ENCODE data around the gene RBL2. TPM values are rescaled to one million over a fixed set of nuclear protein-coding genes. Genes with fewer than 3 reads are reported as not detected.
A peak's percentile ranks its signal among the peaks of the same experiment; 100 is the strongest.
"Not testable (repeated sequence)": the region's sequence is repeated elsewhere in the genome, so short reads cannot be mapped to it uniquely, and the experiment has no call there.

RBL2 gene
- total RNA-seq, 2 donors from 2014 or later = 52.7 to 54.9 TPM

DNA sequence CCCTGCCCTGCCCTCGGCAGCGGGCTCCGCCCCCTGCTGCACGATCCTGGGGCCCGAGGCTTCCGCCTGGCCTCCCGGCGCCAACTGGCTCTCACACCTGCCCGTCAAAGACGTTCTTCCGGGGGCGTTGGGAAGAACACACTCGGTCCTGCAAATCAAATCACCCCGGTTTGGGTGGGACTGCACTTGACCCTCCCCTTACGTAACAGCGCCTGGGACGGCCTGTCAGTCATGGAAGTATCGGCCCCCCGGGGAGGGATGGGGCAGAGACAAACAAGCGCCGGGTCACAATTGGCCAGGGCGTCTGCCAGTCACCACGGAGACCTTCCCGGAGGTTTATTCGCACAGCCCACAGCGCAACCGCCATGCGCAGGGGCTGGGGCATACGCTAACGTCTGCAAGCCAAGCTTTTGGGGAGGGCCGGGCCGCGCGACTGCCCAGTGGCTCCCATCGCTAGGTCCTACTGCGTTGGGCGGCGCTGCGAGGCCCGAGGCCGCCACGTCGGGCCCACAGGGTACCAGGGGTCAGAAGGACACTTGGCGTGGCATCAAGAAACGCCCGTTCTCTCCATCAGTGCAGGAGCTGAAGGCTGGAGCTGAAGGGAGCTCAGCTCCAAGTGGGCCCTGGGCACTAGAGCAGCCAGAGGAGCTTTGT lies 69.1 kb downstream of the RBL2 start:
- intact Hi-C loops (cut with DNase I) = no loop called here
- peak; percentile 100 for DNase-seq (ENCODE audit: low spot score)

DNA sequence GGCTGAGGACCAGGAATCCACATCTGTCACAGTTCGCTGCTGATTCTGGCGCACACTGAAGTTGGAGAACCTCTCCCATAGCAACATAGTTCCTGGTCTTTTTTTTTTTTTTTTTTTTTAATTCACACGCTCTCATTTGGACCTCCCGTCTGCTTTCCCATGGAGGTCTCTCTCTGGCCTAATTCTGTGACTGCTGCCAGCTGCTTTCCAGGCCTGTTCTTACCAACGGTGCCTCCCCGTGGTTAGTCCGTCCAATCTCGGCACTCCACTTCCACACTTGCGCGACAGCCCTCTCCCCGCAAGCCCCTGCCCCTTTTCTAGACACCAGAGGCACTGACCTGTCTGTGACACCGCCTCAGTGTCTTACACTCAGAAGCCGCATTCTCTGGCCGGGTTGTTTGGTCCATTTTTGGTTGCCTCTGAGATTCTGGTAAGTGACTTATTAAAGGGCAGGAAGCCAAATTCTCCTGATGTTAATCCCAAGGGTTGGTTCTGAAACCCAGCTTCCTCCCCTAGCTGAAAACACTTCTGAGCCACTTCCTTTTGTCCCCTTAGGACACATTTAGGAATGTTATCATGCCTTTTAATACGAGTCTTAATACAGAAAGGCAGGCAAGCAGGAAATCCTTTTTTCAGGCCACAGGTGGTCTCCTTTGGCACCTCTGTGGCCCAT lies 69.9 kb downstream of the RBL2 start:
- intact Hi-C loops (cut with DNase I) = no loop called here
- peak; percentile 89 for DNase-seq (ENCODE audit: low spot score)

DNA sequence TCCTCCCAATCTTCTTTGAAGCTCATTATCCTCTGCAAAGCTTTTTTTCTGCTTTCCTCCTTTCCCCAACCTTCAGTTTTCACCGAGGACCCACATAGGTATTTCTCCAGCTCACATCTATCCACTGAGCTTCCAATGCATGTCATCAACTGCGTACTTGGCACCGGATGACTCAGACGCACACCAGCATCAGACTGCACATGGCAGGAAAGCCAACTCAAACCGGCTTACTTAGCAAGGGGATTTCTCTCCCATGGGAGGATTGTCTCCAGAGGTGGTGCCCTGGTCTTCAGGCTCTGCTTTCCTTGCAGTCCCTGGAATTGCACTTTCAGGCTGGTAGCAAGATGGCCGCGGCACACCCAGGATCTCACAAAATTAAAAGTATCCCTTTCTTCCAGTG lies 70.4 kb downstream of the RBL2 start:
- intact Hi-C loops (cut with DNase I) = no loop called here
- no peak for DNase-seq (ENCODE audit: low spot score)

DNA sequence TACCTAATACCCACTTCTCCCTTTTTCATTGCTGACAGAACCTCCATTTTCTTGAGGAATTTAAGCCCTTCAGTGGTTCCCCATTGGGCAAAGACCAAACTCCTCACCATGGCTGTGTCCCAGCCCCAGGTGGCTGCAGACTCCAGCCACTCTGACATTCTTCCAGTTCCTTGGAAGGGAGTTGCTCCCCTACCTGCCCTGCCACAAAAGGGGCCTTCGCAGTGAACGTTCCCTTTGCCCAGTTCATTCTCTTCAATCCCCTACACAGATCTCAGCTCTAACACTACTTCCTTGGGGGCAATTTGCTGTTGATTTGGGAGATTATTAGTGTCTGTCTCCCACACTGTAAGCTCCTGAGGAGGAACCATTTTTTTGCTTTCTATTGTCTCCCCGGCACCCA lies 72.0 kb downstream of the RBL2 start:
- DNase-seq (ENCODE audit: low spot score) = no peak
- intact Hi-C loops (cut with DNase I) = no loop called here

DNA sequence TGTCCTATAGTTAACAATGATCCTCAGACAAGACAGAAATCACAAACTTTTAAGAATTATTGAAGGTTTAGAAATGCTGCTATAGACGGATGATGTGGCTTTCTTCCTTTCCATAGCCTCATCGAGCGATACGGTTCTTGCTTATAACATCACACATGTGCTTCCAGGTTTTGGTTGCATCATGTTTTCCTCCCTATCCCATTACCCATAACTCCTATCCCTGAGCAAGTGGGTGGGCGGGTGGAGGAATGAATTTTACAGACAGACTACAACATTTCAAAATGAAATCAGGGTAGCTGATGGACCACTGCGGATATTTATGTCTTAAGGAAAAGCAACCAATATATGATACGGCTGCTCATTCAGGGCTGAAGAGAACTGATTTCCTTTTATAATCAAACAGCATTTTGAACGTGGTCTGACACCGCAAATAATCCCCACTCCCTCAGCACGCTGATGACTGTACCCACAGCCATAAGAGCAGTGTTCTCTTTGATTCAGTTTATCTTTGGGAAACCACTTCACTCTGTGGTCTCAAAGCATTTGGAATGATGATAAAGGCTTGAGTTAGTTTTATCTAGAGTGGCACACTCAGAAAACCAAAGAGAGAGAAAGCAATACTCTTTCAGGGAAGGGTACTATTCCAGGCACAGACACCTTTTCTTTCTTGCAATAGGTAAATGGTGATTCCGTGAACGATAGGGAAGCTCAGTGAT lies 73.4 kb downstream of the RBL2 start:
- DNase-seq (ENCODE audit: low spot score) = no peak
- intact Hi-C loops (cut with DNase I) = no loop called here

DNA sequence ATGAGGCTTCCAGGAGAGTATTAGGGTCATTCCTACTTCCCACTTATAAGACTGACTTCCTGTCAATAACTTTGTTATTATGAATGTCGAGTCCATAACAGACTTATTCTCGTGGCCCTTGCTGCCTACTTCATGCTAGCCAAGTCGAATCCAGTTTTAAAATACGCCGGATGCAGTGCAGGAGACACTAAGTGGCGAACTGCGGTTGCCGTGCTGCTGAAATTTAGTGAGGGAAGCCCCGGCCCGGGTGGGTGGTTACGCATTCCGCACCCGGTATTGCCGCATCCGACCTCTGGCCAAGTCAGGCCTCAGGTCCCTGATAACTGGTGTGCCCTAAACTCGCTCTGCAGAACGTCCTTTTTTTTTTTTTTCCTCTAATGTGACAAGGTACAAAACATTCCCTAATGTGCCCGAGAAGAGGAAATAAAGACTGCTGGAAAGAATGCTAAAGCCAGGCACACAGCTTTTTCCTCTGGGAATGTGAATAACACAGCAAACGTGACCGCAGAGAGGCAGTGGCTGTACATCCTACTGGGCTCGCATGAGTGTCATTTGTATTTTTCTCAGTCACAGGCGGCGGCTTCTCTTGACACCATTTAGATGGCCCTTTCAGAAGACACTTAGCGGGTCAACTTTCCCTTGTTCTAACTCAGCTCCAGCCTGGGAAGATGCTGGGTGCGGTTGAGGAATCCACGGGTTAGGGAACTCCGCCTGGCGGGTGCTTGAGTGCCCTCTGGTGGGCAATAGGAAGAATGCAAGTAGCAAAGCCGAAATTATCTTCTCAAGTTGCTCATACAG lies 75.8 kb downstream of the RBL2 start:
- intact Hi-C loops (cut with DNase I) = no loop called here
- peak; percentile 91 for DNase-seq (ENCODE audit: low spot score)

DNA sequence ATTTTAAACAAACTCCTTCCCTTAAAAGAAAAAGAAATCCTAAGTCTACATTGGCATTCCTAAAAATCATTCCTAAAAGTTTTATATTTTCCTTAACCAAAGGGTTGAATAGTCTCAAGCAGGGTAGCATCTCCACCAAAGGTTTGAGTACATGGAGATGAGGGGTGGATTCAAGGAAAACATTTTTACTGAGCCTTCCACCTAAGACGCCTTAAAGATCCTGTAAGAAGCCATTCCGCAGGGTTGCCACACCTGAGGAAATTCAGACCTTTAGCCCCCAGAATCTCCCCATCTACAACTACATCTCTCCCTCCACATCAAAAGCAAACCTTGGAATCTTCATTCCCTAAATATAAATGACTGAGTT lies 76.4 kb downstream of the RBL2 start:
- intact Hi-C loops (cut with DNase I) = no loop called here
- no peak for DNase-seq (ENCODE audit: low spot score)

DNA sequence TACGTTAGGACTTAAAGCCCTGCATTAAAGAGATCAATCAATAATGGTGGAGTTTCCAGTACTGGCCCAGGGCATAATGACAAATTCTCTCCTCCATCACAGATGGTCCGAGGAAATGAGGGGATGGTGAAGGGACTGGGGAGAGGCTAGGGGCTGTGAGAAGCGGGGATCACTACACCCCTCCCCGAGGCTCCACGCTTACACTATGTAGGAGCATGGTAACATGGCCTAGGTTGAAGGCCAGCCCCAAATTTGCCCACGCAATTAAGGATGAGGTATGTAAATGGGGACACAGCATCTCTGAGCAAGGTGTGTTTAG lies 76.8 kb downstream of the RBL2 start:
- intact Hi-C loops (cut with DNase I) = no loop called here
- DNase-seq (ENCODE audit: low spot score) = no peak

DNA sequence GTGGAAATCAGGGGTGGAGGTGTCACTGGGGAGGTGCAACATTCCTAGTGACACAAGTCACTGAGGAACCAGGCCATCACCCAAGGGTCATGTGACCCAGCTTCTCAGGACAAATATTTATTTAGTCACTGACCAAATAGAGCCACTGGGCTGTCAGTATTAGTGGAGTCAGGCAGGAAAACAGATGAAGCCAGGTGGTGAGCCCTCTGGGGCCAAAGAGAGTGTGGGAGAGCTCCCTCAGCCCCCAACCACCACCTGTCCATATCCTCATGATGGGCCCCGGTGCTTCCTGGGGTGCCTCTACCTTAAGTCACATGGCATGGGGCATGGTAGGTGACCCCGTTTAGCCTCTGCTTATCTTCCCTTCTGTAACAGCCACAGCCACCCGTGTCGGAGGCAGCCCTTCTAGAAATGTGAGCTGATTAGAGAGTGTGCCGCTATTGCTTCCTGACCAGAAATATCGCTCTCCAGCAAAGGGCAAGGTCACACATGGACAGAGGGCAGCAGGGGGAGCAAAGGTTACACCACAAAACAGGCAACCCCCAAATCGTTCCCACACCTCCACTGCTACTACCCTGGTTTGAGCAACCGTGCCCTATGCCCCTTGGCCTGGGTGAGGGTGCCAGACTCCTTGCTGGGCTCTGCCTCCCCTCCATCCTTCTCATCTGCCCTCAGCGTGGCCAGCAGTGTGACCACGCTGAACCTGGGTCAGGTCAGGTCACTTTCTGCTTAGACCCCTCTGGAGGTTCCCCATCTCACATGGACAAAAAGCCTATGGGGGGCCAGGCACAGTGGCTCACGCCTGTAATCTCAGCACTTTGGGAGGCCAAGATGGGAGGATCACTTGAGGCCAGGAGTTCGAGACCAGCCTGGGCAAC lies 77.4 kb downstream of the RBL2 start:
- no peak for DNase-seq (ENCODE audit: low spot score)
- intact Hi-C loops (cut with DNase I) = no loop called here

DNA sequence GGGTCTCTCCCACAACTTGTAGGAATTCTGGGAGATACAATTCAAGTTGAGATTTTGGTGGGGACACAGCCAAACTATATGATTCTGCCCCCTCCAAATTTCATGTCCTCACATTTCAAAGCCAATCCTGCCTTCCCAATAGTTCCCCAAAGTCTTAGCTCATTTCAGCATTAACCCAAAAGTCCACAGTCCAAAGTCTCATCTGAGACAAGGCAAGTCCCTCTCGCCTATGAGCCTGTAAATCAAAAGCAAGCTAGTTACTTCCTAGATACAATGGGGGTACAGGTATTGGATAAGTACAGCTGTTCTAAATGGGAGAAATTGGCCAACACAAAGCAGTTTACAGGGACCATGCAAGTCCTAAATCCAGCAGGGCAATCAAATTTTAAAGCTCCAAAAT lies 78.5 kb downstream of the RBL2 start:
- intact Hi-C loops (cut with DNase I); DNase-seq (ENCODE audit: low spot score): not testable (repeated sequence)

DNA sequence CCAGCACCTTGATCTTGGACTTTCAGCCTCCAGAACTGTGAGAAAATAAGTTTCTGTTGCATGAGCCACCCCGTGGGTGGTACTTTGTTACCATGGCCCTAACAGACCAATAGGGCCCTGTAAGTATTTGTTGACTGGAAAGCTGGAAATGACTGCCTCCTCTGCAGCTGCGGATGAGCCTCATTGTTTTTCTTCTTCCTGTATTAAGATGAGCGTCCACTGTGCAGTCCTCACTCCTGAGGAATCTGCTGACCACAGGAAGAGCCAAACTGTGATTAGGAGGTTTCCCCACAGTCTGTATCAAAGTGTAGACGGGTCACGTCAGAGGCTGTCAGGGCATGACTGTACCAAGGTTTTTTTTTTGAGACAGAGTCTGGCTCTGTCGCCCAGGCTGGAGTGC lies 81.0 kb downstream of the RBL2 start:
- intact Hi-C loops (cut with DNase I) = no loop called here
- DNase-seq (ENCODE audit: low spot score) = no peak

DNA sequence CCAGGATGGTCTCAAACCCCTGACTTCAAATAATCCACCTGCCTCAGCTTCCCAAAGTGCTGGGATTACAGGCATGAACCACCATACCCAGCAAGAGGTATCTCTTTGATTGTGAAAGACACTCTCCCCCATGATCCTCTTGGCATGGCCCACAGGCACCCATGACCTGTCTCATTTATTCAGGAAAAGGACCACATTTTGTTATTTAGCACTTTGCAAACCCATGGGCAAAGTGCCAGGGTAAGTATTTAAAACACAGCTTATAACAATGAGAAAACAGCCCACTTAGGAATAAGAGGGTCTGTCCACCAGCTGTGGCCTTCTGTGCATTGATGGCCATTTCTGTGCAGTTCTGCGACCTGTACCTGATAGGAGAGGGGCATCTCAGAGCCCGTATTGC lies 81.5 kb downstream of the RBL2 start:
- intact Hi-C loops (cut with DNase I) = no loop called here
- DNase-seq (ENCODE audit: low spot score) = no peak

DNA sequence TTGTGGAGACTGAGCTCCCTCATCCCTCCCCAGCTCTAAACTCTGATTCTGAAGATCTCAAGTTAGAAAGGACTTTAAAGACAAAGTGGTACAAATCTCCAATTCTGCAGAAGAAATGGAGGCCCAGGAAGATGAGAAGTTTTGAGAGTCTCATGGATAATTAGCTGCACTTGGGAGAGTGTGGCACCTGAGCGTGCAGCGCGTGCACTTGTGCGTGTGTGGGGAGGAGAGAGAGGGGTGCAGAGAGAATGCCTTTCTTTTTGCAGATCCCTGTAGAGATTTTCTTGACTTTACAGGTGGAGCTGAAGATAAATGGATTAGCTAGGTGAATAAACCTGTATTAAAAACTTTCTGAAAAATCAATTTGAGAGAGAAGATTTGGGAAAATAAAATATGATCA lies 83.6 kb downstream of the RBL2 start:
- intact Hi-C loops (cut with DNase I) = no loop called here
- DNase-seq (ENCODE audit: low spot score) = no peak

DNA sequence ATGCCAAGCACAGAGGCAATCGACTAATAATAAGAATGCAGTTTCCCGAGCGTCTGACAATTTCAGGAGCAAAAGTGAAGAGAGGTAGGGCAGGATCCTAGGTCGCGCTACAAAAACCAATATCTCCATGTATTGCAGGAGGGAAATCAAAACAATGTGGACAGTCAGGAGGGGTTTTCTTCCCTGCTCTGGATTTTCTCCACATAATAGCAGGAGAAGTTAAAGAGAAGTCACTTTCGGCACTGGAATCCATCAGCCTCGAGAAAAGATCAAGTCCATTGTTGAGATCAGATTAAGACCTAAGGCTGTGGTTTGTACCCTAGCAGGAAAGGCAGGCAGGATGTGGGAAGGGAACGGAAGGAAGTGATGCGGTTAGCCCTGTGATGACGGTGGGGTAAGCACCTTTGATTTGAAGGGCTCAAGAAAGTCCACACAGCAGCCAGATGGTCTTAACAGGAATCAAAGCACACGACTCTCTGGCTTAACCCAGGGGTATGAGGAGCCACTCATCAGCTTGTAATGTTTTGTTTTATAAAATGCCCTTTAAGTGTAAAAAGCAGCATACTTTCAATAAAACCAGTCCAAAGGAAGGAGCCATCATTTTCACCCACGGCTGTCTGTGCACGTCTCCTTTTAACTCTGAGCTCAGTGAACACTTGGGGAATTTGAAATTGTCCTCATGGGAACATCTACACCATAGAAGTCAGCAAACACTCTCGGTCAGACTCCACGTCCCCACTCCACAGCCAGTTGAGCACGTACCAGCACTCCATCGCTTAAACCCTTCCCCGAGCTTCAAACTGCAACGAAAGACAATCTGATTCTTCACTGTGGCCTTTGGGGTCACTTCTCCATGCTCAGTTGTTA lies 84.5 kb downstream of the RBL2 start:
- intact Hi-C loops (cut with DNase I) = no loop called here
- DNase-seq (ENCODE audit: low spot score) = no peak

DNA sequence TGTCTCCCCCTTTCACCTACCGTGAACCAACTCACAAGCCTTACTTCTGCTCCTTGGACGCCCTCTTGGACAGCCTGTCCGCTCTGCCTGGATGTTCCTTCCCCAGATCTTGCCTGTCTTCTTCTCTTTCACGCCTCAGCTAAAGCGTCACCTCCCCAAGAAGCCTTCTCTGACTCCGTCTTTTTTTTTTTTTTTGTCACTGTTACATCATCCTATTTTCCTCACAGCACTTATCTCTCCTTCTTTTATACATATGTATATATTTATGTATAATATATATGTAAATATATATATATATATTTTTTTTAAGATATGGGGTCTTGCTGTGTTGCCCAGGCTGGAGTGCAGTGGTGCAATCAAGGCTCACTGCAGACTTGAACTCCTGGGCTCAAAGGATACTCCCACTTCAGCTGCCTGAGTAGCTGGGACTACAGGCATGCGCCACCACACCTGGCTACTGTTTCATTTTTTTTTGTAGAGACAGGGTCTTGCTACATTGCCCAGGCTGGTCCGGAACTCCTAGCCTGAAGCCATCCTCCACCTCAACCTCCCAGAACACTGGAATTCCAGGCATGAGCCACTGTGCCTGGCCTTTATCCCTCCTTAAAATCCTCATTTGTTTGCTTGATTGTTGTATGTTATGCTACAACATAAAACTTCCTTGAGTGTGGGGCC lies 85.3 kb downstream of the RBL2 start:
- DNase-seq (ENCODE audit: low spot score) = no peak
- intact Hi-C loops (cut with DNase I) = no loop called here

DNA sequence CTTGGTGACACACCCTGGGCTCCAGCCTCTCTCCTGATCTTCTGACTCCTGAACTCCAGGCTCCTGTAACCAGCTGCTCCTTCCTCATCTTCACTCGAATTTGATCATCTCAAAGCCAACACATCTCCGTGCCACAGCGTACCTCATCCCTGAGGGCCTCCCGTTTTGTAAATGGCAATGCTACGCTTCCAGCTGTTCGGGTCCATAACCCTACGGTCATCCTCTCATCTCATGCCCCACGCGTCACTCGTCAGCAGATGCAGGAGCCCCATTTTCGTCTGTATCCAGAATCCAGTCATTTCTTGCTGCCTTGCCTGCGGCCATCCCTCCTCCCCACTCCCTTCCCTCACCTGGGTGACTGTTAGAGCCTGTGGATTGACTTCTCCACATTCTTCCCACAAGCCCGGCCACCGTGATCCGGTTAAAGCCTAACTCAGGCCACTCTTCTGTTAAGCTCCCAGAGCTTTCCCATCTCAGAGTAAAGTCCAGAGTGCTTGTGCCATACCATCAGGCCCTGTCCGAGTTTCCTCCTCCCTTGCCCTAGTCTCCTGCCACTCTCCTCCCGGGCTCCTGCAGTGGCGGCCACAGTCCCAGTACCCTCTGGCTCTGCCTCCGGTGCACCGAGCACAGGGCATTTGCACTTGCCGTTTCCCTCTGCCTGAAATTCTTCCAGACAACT lies 89.0 kb downstream of the RBL2 start:
- DNase-seq (ENCODE audit: low spot score) = no peak
- intact Hi-C loops (cut with DNase I) = no loop called here

DNA sequence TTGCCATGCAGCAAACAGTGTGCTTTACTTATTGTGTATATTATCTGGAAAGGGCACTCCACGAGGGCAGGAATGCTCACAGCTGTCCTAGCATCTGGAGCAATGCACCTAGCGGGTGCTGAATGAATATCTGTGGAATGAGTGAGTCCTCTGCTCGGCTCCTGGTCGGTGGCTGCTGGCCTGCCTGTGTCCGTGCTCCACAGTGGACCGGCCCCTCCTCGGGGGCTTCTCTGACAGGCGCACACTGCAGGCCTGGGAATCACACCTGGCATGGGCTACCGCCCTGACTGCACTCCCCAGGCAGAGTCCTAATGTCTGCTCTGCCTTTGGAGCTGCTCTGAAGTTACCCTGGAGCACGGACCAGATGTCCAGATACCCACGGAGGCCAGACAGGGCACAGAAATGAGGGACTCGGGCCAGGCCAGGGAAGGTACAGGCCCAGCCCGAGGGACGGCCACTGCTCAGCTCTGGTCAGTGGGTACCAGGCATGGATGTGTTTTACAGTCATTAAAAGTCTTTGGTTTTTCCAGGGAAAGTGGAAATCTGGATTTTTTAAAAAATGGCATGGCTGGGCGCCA lies 89.8 kb downstream of the RBL2 start:
- no peak for DNase-seq (ENCODE audit: low spot score)
- intact Hi-C loops (cut with DNase I) = no loop called here
